HG03354 (cell line): ENCODE results near the gene PRKAG2.
"Not testable (repeated sequence)": the region's sequence is repeated elsewhere in the genome, so short reads cannot be mapped to it uniquely, and the experiment has no call there.

ENCODE experiments used
- ATAC-seq: cut with Tn5 transposase; IDR thresholded peaks from one replicate; pipeline ENCODE4 v1.9.1; 2021; ENCODE audit warnings: mild to moderate bottlenecking; ENCODE audit not compliant: unreplicated experiment, poor library complexity, severe bottlenecking

PRKAG2 gene

DNA sequence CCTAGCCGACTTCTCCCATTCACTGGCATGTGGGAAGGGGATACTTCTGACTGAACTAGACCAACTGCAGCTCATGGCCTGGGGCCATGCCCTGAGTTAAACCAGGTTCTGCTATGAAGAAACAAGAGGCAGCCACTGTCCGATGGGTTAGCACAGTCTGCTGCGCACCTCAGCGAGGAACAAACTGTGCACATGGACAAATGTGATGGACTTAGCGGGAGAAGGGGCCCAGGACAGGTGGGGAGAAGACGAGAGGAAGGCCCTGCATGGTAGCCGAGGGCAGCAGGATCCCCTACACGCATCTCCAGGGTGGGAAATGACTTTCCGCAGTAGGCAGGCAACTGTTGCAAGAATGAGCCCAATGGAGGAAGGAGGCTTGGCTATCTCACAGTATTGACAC, 115.0 kb downstream of the PRKAG2 start:
- no peak for ATAC-seq

DNA sequence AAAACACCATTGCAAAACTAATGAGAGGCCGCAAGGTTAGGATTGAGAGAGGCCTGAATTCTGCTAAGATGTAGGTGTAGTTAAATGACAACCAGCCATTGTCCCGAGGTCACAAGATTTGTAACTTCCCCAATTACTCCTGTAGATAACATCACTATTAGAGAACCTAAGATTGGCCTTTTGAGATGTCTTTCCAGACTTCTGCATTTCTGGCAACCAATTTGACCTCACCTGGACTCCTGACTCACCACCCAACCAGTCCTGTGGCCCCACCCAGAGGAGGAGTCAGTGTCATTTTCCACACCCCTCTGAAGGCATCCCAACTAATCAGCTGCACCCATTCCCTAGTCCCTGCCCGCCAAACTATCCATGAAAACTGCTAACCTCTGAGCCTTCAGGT, 115.7 kb downstream of the PRKAG2 start:
- no peak for ATAC-seq

DNA sequence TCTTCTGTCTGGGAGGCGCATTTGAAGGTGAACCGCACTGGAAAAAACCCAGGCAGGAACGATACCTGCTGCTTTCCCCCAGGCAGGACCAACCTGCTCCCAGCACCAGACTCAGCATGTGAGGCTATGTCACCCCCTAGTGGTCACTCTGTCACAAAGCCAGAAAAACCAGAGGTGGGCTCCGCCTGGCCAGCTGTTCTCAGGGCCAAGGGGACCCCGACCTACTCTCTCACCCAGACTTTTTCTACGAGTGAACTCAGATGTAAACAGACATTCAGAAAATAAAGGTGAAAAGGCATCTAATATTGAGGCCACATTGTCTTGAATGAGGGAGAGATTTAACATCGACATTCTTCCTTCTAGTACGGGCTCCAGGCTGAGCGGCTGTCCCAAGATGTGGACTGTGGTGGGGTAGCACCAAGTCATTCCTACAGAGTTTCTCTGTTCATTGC, 117.3 kb downstream of the PRKAG2 start:
- ATAC-seq = no peak

DNA sequence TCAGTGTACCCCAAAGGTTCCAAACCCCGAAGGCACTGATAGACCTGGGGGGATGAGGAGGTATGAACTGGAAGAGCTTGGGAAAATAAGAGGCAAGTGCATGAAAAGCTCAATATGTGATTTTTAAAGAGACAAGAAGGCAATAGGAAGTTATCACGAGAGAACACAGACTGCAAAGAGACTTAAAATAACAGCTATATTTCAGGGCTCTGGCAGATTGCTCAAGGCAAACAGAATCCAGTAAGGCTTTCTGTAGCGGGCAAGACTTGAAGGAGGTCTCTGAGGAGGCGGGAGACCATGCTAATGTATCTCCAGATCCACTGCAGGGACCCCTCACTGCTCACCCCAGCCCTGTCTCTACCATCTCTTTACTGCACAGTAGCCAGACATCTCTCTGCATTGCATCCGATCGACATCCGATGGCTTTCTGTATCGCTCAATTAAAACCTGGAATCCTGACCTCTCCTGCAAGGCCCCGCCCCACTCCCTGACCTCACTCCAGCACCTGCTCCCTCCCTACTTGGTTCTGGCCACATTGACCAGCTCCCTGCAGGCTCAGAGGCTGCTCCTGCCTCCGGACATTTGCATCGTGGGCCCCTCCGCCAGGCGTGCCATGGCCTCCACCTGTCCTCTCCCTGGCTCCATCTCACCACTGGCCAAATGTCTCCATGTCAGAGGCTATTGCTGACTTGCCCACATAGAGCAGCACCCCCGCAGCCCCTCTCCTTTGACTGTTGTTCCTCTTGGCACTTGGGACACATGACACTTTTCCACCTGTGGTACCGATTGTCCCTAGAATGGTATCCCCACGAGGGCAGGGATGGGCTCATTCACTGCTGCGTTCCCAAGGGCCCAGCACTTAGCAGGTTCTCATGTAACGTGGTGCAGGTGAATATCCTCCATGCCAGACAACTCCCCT, 118.0 kb downstream of the PRKAG2 start:
- ATAC-seq = no peak

DNA sequence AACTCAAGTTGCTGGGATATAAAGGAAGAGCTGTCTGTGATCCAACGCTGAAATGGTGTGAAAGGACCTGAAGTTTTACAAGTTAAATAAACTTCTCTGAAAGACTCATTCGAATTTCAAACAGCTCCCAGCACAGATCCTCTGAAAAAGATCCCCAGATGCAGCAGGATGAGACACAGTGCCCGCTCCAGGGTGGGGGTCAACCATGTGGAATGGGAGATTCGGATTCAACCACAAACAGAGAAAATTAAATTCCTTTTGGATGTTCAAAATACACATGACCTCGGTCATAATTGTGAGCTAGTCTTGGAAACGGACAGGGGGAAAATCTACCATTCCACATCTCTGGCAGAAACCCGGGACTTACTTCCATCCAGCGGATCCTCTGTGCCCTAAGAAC, 119.6 kb downstream of the PRKAG2 start:
- no peak for ATAC-seq

DNA sequence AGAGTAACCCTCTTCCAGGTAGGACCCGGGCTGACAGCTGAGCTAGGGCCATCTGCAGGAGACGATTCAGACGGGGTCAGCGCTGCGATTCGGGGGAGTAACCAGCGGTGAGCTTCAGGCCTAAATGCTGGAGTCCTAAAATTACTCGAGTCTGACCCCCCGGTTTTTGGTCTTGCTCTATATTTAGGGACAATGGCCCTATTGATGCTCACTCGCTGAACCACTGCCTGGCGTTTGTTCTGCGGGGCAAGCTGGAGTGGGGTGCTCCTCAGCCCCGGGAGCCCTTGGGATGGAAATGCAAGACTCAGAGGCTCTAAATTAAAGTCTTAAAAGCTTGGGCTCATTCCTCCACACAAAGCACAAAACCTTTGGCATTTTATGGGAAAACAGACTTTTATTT, 120.0 kb downstream of the PRKAG2 start:
- ATAC-seq = no peak

DNA sequence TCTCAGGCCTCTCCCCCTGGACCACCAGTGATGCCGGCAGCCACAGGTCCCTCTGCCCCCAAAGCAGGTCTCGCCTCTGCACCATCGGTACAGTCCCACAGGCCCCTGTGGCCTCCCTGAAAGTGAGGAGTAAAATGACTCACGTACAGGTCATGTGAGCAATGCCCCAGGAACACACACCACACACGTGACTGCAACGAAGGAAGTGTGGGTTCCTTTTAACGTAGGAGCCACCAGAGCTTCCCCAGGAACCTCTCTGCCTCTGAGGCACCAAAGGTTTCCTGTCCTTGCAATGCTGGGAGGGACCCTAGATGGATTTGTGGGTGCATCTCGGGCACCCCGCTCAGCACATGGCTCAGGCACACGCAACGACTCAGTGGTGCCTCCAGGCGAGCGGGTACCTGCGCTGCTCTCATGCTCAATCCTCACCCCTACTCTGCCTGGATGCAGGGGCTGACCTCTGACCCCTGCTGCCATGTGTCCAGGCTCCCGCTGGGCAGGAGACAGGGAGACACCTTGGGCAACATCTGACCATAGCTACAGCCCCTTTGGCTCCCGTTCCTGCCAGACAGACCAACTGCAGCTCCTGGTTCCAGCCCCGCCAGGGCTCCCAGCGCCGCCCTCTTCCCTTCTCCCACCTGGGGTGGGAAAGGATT, 120.7 kb downstream of the PRKAG2 start:
- no peak for ATAC-seq

DNA sequence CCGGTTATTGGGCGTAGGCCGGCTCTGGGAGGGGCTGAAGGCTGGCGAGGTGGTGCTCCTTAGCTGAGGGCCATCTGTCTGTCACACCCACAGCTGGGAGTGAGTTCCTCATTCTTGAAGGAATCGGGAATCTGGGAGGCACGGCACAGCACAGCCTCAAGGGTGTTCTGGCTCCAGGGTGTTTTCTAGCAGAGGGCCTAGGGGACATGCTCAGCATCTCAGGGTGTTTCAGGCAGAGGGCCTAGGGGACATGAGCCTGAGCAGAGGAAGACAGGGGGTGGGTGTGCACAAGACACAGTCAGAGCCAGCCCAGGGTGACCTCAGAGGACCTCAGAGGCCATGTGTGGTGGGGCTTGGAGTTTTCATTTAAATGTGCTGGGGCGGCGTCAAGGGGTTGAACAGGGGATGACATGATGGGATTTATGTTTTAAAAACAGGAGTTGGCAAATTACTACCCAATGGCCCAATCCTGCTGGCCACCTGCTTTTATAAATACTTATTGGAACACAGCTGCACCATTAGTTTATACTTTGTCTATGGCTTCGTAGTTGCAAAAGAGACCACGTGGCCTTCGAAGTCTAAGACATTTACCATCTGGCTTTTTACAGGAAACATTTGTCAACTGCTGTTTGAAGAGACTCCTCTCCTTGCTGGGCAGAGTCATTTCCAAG, 121.6 kb downstream of the PRKAG2 start:
- ATAC-seq = no peak

DNA sequence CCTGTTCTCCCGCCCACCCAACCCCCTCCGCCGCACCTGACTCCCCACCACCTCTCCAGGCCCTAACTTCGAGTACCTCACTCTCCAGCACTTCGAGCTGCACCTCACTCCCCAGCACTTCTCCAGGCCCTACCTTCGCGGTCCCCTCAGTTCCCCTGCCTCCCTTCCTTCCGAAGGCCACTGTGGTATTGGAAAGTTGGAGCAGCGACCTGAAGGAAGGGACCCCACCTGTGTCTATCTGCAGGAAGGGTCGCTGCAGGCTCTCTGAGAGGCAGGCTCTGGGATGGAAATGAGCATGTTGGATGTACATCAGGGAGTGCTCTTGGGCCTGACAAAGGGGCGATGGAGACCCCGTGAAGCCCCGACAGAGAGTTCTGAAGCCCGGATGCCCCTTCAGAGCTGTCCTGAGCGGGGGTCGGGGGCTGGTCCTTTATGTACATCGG, 122.2 kb downstream of the PRKAG2 start:
- no peak for ATAC-seq

DNA sequence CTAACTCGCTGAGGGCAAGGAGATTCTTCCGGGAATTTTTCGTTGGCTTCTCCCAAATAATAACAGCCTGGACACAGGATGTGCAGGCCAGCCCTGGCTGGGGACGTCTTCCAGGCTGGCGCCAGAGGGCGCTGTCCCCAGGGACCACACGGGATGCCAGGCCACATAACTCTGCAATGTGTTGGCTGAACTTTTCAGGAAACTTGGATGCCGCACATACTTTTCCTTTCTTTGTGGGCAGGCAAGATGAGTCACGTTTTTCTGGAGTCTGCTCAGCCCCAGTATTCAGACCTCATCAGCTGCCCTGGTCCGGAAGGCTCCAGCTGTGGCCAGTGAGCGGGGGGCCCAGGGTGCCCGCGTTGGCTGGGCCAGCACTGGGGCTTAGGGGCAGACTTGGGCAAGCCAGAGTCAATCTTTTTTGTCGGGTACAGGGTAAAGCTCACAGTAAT, 122.7 kb downstream of the PRKAG2 start:
- no peak for ATAC-seq

DNA sequence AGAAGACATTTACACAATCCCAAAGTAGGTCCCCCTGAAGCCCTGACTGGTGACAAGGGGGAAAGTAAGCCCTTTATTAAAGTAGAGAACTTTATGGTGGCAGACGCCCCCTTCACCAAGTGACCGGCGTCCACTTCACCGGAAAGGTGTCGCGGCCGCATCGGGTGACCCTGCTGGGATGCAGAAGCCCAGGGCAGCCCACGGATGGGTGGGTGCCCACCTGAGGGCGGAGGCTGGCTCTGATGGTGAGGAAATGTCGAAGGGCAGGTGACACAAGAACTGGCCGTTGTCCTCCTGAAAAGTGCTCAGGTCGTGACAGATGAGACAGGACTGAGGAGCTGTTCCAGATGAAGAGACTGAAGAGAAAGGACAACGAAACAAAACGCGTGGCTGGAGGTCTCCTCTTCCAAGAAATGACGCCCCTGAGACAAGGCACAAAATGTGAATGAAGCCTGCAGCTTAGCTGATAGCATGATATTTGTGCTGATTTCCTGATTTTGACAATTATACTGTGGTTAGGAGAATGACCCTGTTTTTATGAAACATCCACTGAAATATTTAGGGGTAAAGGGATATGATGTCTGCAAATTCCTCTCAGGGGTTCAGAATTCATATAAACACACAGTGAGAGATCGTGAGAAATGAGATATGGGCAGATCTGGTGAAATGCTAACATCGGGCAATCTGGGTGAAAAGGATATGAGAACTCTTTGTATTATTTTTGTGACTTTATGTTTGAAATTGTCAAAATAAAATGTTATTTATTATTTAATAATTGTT, 123.9 kb downstream of the PRKAG2 start:
- ATAC-seq = no peak

DNA sequence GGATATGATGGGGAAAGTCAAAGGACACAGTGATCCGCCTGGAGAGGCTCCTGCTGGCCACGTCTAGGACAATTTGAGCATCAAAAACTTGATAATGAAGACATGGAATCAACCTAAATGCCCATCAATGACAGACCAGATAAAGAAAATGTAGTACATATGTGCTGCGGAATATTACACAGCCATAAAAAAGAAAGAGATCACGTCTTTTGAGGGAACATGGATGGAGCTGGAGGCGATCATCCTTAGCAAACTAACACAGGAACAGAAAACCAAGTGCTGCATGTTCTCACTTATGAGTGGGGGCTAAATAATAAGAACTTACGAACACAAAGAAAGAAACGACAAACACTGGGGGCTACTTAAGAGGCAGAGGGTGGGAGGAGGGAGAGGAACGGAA, 124.9 kb downstream of the PRKAG2 start:
- no peak for ATAC-seq

DNA sequence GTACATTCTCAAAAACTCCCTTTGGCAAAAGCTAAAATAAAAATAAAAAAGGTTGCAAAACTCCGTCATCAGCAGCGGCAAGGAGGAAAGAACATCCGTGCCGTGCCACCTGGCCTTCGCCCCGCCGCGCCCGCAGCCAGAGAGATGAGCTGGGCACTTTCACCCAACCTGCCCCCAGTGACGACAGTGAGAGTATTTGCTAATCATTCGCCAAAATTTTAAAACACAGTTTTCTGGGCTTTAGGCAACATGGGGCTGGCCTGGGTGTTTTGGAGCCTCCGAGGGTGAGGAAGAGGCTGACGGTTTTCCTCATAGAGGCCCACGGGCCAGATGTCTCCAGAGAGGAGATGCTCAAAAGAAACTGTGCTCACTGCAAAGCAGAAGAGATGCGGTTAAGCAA, 128.2 kb downstream of the PRKAG2 start:
- ATAC-seq = no peak

DNA sequence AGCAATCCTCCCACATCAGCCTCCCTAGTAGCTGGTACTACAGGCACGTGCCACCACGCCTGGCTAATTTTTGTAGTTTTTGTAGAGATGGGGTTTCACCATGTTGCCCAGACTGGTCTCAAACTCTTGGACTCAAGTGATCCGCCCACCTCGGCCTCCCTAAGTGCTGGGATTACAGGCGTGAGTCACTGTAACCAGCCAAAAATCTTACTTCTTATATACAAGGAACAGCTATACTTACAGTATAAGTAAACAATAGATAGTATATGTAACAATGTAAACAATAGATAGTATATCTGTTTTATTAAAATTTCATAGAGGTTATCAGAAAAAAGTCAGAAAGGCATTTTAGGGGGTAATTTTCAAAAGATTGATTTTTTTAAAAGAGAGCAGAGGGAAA, 128.9 kb downstream of the PRKAG2 start:
- not testable (repeated sequence) for ATAC-seq

DNA sequence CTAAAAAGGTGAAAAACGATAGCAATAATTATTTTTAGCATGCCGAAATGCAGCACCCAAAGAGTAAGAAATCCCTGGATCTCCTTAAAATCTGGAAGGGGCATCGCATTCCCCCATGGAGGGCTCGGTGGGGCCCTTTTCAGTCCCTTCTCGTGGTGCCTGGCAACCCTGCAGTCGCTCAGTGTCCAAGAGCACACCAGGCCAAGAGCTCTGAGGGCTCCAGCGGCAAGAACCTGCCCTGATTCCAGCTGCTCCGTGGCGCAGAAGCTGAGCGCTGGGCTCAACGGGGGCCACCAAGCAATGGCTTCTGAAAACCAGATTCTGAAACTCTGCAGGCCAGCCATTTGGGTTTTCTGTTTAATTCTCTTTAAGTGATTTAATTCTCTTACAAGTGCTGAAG, 131.2 kb downstream of the PRKAG2 start:
- ATAC-seq = no peak

DNA sequence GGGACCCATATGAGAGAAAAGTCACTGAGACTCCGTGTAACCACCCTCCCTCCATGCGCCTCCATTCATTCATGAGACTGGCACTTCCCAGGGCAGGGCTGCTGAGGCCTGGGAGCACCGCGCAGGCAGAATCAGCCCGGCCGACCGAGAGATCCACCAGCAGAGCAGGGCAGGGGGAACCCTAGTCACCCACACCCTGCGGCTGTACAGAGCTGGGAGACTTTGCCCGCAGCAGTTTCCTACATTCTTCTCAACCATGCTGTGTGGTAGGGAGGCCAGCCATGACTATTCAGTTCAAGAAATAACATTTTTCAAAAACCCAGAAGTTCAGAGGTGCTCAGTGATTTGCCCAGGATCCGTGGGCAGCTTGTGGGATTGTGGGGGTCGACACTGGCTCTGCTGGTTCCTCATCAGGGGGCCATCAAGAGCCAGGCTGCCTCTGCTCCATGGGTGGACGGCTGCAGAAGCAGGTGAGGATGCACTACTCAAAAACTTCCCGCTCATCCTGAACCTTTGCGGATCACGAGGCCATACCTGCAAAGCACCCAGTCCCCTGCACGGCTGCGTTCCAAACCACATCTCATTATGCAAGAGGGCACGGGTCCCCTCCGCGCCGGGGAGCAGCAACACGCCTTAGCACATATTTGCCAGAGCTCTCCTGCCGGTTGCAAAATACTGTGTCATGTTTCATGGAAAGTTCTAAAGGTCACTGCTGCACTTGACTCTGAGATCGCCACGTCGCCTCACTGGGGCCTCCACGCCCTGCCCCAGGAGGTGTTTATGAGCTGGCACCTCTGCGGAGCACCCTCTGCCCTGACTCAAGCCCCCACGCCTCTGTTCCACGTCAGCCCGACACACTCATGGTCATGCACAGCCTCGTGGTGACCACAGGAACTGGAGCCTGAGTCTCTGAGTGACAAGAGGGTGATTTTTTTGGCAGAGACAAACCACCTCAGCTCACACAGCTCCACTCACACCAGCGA, 132.0 kb downstream of the PRKAG2 start:
- no peak for ATAC-seq

DNA sequence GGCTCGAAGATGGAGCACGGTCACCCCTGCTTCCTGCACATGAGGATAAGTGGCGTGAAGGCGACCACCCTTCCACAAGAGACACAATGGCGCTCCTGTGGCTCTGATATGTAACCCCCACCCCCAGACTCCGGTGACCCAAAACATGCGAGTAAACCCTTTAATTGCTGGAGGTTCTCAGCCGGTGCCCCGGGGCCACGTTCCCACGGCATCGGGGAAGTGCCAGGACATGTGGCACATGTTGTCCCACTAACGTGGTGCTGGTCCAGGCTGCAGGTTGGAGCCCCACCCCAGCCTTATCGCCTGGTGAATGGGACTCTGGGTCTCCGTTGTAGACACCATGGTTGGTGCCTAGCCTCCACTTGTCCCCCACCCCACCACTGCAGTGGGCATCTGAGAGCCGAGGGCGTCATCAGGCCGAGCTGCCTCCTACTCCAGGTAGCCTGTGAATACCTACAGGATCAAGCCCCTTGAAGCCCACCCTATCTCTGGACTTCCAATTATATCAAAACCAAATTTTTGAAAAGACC, 132.8 kb downstream of the PRKAG2 start:
- no peak for ATAC-seq

DNA sequence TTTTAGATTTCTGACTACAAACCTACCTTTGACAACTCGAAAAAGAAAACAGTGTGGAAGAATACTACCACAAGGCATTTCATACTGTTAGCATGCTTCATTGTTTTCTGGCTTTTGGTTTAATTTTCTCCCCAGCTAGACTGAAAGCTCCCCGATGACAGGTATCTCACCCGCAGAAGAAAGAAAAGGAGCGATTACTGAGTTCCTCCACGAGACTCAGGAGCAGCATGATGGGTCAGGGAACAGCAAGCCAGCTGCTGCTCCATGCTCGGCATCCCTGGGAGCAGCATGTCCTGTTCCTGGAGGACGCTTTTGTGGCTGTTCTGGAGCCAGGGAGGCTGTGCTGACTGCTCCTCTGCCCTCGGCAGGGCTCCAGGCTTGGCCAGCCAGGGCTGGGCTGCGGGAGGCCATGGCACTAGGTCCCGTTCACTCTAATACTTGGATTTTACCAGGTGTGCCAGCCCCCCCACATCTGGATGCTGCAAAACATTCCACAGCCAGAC, 133.4 kb downstream of the PRKAG2 start:
- no peak for ATAC-seq
